ENCODE results near the gene POGK.

Gene POGK

DNA sequence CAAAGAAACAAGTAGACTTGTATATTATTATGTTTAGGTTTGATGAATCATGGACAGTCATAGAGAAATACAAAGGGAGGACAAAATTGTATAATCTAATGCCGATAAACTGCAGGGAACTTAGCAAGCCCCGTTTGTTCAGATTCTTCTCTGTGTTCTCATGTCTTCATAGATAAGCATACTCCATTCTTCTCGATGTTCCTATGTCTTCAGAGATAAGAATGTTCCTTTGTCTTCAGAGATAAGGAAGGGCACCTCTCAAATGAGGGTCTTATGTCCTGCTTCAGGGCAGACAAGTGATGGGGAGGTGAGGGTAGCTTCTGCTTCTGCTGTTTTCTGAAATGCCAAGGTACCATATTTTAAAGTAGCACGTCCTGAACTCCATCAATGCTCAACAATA, 56.5 kb downstream of the POGK start (continued):
- TF ChIP-seq, protein P1, sequence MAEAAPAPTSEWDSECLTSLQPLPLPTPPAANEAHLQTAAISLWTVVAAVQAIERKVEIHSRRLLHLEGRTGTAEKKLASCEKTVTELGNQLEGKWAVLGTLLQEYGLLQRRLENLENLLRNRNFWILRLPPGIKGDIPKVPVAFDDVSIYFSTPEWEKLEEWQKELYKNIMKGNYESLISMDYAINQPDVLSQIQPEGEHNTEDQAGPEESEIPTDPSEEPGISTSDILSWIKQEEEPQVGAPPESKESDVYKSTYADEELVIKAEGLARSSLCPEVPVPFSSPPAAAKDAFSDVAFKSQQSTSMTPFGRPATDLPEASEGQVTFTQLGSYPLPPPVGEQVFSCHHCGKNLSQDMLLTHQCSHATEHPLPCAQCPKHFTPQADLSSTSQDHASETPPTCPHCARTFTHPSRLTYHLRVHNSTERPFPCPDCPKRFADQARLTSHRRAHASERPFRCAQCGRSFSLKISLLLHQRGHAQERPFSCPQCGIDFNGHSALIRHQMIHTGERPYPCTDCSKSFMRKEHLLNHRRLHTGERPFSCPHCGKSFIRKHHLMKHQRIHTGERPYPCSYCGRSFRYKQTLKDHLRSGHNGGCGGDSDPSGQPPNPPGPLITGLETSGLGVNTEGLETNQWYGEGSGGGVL (tag by site-specific recombination; IDR thresholded peaks at IDR 0.05), result no peak
- TF ChIP-seq KLF10 (tag by site-specific recombination; IDR thresholded peaks at IDR 0.05), result no peak

DNA sequence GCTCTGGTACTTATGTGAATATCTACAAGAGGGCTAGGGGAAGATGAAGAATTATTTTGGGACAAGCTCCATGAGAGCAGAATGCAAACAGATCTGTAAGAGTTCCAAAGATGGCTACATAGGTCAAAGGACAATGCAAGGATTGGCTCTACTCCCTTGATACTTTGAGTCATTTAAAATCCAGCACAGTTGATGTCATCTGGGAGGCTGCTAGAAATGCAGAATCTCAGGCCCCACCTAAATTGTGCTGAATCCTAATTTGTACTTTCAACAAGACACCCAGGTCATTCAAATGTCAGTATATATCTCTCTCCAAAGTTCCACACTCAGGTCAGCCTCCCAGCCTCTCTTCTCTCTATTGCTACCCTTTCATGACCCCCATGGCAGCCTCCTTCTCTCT, 60.5 kb downstream of the POGK start:
- Histone ChIP-seq H3K36me3 (ENCODE audit: control insufficient read depth in 2 of 2, insufficient read depth in 1 of 2, low read length in 2 of 2) (no peaks in the 10 kb centered on the region), H3K27ac (ENCODE audit: extremely low read depth, low read depth, low read length) (no peak overlapping the region), H3K4me1 (ENCODE audit: control insufficient read depth, insufficient read depth, low read length) (no peaks in the 10 kb centered on the region), H3K4me3 (ENCODE audit: low read depth, low read length) (no peak overlapping the region), H3K9me3 (ENCODE audit: control insufficient read depth, insufficient read depth, low read depth, low read length) (no peaks in the 10 kb centered on the region)
- no peak for TF ChIP-seq ZNF266 (tag by site-specific recombination; IDR thresholded peaks at IDR 0.05; ENCODE audit: low read depth)
- POLR2A ChIA-PET, result no interaction called here
- CTCF ChIA-PET, result interaction anchor here (0.8 to 2.2 kb wide), 3 partner anchors 153 to 167 kb away, joined by 3 to 14 read pairs (median 3); no protein-coding TSS in a partner anchor

DNA sequence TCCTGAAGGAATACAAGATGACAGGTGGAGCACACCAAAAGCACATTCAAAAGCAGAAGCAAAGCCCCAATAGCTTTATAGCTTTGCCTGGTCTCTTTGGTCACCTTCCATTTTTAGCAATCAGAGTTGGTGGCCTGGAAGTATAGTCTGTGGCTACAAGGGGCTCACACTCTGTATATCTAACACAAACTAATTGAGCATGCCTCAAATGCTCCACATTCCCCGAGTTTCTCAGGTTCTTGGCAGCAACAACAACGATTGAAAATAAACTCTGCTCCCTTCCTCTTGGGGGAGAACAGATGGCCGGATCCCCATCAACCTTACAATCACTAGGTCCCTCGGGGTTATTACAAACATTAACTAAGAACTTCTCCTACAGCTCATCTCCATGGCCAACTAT, 61.7 kb downstream of the POGK start:
- ChIA-PET POLR2A (no interaction called here), CTCF (interaction anchor here (1.2 to 2.6 kb wide), 3 partner anchors 9 to 158 kb away, joined by 4 to 17 read pairs (median 14); no protein-coding TSS in a partner anchor)
- TF ChIP-seq SP3 (tag by site-specific recombination; IDR thresholded peaks at IDR 0.05), result no peak
- no peak for TF ChIP-seq MEIS1 (CRISPR knock-in tag; IDR thresholded peaks at IDR 0.05; ENCODE audit: borderline replicate concordance)
- TF ChIP-seq ZNF610 (tag by site-specific recombination; IDR thresholded peaks at IDR 0.05; ENCODE audit: borderline replicate concordance), result no peak
- TF ChIP-seq, protein P2, sequence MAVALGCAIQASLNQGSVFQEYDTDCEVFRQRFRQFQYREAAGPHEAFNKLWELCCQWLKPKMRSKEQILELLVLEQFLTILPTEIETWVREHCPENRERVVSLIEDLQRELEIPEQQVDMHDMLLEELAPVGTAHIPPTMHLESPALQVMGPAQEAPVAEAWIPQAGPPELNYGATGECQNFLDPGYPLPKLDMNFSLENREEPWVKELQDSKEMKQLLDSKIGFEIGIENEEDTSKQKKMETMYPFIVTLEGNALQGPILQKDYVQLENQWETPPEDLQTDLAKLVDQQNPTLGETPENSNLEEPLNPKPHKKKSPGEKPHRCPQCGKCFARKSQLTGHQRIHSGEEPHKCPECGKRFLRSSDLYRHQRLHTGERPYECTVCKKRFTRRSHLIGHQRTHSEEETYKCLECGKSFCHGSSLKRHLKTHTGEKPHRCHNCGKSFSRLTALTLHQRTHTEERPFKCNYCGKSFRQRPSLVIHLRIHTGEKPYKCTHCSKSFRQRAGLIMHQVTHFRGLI (tag by site-specific recombination; IDR thresholded peaks at IDR 0.05), result no peak
- TF ChIP-seq ZNF292 (tag by site-specific recombination; IDR thresholded peaks at IDR 0.05; ENCODE audit: borderline replicate concordance, low read depth), result no peak
- TF ChIP-seq, protein P3, sequence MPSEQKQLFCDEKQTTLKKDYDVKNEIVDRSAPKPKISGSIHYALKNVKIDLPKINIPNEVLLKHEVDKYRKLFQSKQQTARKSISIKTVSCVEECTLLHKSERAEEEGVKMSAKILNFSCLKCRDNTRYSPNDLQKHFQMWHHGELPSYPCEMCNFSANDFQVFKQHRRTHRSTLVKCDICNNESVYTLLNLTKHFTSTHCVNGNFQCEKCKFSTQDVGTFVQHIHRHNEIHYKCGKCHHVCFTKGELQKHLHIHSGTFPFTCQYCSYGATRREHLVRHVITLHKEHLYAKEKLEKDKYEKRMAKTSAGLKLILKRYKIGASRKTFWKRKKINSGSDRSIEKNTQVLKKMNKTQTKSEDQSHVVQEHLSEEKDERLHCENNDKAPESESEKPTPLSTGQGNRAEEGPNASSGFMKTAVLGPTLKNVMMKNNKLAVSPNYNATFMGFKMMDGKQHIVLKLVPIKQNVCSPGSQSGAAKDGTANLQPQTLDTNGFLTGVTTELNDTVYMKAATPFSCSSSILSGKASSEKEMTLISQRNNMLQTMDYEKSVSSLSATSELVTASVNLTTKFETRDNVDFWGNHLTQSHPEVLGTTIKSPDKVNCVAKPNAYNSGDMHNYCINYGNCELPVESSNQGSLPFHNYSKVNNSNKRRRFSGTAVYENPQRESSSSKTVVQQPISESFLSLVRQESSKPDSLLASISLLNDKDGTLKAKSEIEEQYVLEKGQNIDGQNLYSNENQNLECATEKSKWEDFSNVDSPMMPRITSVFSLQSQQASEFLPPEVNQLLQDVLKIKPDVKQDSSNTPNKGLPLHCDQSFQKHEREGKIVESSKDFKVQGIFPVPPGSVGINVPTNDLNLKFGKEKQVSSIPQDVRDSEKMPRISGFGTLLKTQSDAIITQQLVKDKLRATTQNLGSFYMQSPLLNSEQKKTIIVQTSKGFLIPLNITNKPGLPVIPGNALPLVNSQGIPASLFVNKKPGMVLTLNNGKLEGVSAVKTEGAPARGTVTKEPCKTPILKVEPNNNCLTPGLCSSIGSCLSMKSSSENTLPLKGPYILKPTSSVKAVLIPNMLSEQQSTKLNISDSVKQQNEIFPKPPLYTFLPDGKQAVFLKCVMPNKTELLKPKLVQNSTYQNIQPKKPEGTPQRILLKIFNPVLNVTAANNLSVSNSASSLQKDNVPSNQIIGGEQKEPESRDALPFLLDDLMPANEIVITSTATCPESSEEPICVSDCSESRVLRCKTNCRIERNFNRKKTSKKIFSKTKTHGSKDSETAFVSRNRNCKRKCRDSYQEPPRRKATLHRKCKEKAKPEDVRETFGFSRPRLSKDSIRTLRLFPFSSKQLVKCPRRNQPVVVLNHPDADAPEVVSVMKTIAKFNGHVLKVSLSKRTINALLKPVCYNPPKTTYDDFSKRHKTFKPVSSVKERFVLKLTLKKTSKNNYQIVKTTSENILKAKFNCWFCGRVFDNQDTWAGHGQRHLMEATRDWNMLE (tag by site-specific recombination; conservative IDR thresholded peaks at IDR 0.05; ENCODE audit: low read depth), result no peak
- TF ChIP-seq GLIS1 (tag by site-specific recombination; IDR thresholded peaks at IDR 0.05), result no peak
- no peak for TF ChIP-seq ZNF558 (tag by site-specific recombination; IDR thresholded peaks at IDR 0.05)
- no peak for TF ChIP-seq ZSCAN23 (tag by site-specific recombination; IDR thresholded peaks at IDR 0.05)
- no peak for TF ChIP-seq ZFP69B (tag by site-specific recombination; IDR thresholded peaks at IDR 0.05)
- no peak for TF ChIP-seq ZNF529 (tag by site-specific recombination; IDR thresholded peaks at IDR 0.05; ENCODE audit: insufficient replicate concordance)
- TF ChIP-seq ZNF707 (tag by site-specific recombination; IDR thresholded peaks at IDR 0.05), result no peak
- TF ChIP-seq, protein P4, sequence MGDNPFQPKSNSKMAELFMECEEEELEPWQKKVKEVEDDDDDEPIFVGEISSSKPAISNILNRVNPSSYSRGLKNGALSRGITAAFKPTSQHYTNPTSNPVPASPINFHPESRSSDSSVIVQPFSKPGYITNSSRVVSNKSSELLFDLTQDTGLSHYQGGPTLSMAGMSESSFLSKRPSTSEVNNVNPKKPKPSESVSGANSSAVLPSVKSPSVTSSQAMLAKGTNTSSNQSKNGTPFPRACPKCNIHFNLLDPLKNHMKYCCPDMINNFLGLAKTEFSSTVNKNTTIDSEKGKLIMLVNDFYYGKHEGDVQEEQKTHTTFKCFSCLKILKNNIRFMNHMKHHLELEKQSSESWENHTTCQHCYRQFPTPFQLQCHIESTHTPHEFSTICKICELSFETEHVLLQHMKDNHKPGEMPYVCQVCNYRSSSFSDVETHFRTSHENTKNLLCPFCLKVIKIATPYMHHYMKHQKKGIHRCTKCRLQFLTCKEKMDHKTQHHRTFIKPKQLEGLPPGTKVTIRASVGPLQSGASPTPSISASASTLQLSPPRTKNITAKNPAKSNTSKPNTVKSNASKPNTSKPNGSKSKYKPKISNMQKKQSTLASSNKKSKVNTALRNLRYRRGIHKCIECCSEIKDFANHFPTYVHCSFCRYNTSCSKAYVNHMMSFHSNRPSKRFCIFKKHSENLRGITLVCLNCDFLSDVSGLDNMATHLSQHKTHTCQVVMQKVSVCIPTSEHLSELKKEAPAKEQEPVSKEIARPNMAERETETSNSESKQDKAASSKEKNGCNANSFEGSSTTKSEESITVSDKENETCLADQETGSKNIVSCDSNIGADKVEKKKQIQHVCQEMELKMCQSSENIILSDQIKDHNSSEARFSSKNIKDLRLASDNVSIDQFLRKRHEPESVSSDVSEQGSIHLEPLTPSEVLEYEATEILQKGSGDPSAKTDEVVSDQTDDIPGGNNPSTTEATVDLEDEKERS (tag by site-specific recombination; IDR thresholded peaks at IDR 0.05), result no peak
- TF ChIP-seq ZNF561 (tag by site-specific recombination; IDR thresholded peaks at IDR 0.05; ENCODE audit: borderline replicate concordance), result no peak
- no peak for TF ChIP-seq ZNF585B (tag by site-specific recombination; IDR thresholded peaks at IDR 0.05)
- TF ChIP-seq, protein P5, sequence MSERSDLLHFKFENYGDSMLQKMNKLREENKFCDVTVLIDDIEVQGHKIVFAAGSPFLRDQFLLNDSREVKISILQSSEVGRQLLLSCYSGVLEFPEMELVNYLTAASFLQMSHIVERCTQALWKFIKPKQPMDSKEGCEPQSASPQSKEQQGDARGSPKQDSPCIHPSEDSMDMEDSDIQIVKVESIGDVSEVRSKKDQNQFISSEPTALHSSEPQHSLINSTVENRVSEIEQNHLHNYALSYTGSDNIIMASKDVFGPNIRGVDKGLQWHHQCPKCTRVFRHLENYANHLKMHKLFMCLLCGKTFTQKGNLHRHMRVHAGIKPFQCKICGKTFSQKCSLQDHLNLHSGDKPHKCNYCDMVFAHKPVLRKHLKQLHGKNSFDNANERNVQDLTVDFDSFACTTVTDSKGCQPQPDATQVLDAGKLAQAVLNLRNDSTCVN (tag by site-specific recombination; optimal IDR thresholded peaks at IDR 0.05), result no peak

More for the DNA sequence above, 61.7 kb downstream of the POGK start:
- H3K4me1 ChIP-seq (ENCODE audit: control insufficient read depth, insufficient read depth, low read length), result no peaks in the 10 kb centered on the region
- no peaks in the 10 kb centered on the region for H3K36me3 ChIP-seq (ENCODE audit: control insufficient read depth in 2 of 2, insufficient read depth in 1 of 2, low read length in 2 of 2)
- no peak overlapping the region for H3K27ac ChIP-seq (ENCODE audit: extremely low read depth, low read depth, low read length)
- H3K4me3 ChIP-seq (ENCODE audit: low read depth, low read length), result no peak overlapping the region
- H3K9me3 ChIP-seq (ENCODE audit: control insufficient read depth, insufficient read depth, low read depth, low read length), result no peaks in the 10 kb centered on the region

Data from HEK293 (cell line).